Measurements from ENCODE around the gene SNX10.

SNX10 gene

DNA sequence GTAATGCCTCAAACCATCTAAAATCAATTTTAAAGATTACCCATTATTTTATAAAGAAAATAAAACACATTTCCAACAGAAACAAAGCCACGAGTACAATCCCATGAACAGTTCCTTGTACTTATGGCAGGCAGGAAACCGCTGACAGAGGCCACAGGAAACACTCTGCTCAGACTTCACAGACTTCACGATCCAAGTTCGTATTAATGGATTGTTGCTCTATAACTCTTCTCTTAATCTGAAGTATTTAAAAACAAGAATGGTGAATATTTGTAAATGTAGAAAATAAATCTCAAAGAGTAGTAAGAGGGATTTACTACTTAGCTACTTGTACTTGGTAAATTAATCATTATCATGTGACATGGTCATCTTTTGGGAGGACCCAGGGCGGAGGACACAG, 78.3 kb downstream of the SNX10 start:
- DNase-seq, result no peak

DNA sequence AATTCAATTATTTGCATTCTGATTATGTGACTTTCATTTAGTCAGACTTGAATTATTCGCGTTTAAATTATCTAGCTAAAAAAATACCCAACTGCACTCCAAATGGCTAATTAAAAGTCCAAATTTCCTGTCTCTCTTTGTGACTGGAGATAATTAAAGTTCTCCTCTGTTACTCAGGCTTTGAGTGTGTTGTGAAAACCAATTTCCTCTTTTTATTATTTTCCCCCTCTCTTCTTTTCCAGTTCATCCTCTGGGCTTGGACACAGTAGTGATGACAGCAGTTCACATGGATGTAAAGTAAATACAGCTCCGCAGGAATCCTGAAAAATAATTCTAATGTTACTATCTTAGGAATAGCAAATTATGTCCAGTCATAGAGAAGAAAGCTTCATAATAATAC, 80.6 kb downstream of the SNX10 start:
- DNase-seq, result no peak

DNA sequence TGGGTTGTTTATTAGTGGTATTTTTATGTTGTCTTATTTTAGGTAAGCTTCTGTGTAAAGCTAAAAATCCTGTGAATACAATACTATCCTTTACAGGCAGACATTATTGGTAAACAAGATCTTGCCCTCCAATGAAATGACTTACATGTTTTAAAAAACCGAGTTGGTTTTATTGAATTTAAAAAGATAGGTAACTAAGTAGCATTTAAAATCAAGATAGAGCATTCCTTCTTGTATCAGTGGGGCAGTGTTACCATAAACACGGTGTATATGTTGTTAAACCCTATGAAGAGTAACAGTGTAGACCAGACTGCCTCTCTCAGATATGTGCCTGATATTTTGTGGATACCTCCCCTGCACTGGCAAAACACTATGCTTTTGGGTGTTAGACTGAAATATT, 81.0 kb downstream of the SNX10 start:
- no peak for DNase-seq

DNA sequence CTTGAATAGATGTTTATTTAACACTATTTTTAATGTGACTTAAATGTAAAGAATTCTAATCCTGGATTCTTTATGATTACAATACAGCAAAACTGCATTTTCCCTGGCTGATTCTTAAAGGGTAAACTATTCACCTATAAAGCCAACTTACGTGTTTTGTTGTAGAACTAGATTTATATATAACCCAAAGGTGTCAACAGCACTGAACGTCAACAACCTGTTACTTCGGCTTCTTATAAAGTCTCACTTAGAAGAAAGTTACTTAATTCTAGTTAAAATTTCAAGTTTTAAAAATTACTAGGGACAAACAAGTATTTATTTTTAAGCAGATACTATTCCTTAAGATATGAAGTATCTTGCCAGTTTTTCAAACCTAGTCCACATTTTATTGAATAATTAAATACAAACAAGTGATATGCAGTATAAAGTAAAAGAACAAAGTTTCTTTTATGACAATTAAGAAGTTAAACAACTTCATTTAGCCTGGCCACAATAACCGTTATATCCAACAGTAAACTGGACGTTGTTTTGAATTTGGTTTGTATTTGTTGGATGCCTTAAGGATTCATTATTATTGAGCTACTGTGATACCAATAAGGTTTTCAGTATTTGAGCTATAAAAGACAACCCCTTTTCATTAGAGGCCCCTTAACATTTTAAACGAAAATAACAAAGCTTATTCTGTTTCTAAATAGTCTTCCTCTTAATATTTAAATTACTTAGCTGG, 83.1 kb downstream of the SNX10 start:
- no peak for DNase-seq

DNA sequence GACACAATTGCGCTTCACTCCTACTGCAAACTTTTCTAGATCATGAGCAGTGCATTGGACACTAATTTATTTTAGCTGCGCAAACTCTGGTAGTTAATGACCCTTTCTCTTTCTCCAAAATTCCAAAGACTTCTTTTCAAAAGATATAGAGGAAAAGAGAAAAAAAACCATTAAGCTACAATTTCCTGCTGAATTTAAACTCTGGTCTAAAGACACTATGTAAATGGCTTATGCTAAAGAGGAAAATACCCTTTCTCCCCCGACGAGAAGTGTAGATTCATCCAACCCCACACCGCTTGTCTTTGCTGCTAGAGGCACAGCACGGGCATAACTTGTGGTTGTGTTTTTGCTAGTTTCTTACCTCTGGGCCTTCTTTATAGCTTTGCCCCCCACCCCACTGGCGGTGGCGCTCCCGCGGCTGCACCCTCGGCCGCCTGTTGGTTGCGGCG, 84.1 kb downstream of the SNX10 start:
- no peak for DNase-seq

DNA sequence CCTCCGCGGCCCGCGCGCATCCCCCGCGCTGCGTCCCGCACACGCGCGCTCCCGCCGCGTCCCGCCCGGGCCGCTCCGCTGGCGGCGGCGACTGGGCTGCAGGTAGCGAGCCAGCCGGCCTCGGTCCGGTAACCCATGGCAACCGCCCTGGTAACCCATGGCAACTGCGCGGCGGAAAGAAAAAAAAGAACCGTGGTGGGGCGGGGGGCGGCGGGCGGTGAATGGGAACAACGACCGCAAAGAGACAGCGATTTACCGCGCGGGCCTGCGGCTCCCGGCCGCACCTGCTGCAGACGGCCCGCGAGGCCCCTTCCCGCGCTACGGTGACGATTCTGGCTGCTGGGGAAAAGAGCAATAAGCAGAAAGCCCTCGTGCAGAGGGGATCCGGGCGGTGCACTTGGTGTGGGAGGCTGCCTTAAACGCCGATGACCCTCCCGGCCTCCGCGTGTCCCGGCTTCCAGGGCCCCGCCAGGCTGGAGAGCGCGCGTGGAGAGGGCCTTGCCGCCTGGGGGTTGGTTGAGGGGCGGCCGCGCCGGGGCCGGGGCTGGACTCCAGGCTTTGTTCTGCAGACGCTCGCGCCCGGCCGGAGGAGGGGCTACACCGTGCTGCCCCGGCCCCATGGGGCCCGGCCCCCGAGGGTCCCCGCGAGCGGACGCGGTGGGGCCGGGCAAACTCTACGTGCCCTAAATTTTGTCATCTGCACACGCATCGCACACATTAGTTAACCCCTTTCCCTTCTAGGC, 84.7 kb downstream of the SNX10 start:
- no peak for DNase-seq

DNA sequence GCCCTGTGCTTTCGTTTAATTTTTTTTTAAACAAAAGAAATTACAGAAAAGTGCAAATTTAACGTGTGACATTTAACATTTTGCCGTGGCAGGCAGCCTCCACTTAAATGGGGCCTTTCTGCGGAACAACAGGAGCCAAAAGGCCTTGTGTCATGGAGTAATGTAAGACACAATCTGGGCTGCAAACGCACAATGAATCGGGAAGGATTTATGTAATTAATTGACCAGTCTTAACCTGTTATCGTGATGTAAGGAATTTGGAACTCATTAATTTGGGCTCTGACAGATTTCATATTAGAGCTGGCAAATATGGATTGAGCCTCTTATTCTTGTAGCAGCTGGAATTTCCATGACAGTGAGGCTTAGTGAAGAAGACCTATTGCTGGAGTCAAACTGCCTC, 86.4 kb downstream of the SNX10 start:
- DNase-seq, result no peak

DNA sequence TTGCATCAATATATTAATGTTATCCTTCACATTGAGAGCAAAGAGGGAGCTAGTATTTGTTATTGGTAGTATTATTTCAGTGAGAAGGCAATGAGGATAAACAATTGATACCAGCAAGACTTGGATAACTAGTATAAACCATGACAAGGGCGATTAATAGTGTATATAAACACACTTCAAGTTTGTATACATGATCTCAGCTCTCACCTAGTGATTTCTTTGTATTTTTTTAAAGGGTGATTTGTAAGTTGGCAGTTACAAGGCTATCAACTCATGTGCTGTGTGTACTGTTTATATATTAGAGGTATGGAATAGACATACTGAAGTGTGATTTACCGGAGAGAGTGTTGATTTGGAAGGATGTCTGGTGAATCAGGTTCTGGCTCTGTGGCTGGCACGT, 88.0 kb downstream of the SNX10 start:
- DNase-seq, result no peak

DNA sequence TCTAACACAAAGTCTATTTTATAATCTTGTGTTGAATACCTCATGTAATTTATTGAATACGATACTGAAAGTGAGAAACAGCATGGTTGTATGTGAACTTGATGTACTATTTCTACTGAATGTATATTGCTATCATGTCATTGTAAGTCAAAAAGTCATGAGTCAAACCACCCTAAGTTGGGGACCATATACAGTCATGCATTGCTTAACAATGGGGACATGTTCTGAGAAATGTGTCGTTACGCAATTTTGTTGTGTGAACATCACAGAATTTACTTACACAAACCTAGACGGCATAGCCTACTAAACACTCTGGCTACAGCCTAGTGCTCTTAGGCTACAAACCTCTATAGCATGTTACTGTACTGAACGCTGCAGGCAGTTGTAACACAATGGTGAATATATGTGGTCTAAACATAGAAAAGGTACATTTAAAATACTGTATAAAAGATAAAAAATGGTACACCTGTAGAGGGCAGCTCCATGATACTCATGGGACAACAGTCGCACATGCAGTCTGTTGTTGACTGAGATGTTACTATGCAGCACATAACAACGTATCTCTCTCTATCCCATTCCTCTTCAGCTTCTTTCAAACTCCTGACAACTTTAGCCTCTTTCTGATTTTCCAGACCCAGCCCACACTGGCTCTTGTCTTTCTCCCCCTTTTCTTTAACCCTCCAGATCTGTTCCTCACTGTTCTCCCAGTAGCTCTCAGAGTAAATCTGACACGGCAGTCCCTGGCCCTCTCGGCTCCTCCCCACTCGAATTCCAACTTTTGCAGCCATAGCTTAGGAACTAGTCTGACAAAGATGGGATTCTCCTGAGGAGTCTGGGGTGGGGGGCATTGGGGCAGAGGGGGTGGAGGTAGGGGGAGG, 90.1 kb downstream of the SNX10 start:
- DNase-seq, result no peak

DNA sequence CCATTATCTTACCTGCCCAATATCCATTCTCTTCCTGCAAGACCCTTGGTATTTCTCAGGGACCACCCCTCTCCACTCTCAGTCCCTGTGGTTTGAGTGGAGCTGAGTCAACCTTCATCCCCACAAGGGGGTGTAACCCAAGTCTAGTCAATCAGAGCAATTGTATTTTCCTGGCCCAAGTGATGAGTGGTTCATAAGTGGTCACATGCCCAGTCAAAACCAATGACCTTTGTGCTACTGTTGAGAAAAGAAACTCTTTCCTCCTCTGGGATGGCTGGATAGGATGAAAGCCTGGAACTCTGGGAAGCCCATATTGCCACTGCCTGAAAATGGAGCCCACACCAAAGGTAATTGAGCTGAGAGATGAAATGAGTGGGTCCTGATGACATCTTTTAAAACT, 93.6 kb downstream of the SNX10 start:
- no peak for DNase-seq

DNA sequence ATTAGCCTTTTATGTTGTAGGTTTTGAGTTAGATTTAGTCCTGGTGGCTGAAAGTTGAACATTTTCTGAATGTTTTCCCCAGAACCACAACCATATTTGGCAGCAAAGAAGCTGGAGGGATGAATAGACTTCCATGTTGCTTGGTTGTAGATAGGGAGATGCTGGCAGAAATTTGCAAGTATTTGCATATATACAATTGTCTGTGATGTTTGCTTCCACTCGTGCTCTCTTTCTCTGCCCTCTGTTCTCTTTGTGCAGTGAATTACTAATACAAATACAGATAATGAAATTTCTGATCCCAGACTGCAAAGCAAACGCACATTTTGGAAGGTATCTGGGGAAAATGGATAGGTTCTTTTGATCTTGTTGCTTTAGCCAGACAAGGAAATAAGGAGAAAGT, 96.1 kb downstream of the SNX10 start:
- no peak for DNase-seq

DNA sequence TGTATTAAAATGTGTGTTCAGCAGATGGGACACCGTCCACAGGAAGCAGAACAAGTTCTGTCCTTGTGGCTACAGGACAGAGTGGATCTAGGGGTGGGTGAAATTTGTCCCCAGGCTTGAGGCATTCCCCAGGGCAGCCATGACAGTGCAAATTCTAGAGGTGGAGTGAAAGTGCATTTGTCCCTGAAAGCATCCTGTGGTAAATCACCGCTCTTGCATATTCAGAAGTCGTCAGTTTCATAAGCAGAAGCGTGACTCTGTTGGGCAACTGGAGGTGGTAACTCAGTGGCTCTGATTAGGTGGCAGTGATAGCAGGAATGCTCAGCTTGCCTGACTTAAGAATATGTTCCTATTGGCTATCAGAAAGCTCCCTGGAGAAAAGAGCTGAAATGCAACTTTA, 96.6 kb downstream of the SNX10 start:
- DNase-seq, result no peak

DNA sequence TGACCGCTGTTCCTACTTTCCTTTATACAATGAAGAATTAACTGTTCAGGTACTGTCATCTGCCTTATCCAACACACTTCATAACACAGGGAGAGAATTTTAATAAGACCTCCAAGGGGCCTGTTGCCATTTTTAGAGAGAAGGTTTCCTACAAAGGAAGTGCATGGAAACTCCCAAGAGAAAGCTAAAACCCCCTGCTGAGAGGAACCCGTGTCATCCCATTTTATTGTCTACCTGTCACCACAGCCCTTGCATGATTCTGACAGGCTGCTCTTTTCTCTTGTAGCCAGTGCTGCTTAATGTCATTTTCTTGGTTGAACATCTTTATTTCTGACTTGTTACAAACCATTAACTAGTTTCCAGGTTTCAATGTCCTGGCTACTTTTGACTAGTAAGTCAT, 98.4 kb downstream of the SNX10 start:
- DNase-seq, result no peak

DNA sequence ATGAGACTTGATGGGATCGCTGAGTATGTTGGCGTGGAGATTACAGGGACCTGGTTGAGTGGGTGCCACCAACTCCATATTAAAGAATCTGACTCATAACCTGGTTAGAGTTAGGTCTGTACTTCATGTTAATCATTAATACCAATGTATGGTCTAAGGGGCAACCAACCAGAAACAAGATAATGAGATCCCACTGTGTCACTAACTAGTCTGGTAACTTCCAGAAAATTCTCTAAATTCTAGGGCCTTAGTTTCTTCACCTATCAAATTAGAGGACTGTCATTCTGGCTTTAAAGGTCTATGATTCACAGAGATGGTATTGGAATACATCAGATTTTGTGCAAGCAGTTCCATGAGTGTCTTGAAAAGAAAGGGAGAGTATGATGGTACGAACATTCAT, 102.2 kb downstream of the SNX10 start:
- no peak for DNase-seq

DNA sequence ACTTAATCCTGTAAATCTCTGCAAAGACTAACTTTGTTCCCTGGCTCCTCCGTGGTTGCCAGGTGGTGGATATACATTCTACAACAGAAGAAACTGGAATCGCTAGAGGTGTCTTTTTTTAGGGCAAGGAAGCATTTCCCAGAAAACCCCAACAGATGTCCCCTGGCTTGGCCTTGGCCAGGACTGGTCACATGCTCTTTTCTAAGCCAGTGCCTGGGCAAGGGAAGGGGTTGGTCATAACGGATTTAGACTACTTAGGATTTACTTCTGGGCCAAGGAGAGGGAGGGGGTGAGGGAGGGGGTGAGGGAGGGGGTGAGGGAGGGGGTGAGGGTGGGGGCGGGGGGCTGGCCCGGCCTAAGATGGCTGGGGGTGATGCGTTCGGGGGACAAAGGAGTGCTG, 105.7 kb downstream of the SNX10 start:
- DNase-seq, result no peak

DNA sequence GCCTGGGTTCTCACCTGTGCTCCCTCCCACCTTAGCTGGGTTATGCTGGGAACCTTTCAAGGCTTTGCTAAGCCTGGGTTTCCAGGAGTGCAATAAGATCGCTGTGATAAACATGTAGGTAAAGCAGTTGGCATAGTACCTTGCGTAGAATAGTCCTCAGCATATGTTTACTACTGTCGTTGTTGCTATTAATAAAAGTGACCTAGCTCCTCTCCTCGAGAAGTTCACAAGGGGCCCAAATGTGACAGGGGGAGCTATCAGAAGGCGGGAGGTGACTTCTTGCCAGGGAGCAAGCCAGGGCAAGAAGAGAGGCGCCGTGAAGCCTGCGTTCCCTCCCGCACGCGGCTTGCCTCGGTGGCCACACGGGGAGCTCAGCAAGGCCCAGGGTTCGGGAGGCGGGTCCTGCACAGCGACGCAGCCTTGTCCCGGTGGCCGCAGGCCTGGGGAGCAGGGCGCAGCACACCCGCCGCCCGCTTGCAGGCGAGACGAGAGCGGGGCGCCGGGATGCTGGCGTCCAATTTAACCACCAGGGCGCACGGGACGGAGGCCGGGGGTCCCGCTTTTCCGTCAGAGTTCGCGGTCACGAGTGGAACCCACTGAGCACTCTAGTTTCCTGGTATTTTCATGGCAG, 106.2 kb downstream of the SNX10 start:
- no peak for DNase-seq

DNA sequence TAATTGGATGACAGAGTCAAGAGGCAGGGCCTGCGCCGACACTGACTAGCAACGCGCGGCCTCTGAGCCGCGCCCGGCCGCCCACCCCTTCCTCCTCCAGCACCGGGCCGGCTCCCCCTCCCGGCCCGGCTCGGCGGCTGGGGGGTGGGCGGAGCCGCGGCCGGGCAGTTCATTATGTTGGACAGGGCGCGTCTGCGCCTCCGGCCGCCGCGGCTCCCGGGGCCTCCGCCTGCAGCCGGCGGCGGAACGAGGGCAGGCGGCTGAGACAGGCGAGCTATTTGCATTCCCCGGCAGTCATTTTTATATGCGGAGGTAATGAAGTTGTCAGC, 106.7 kb downstream of the SNX10 start:
- peak; percentile 38 for DNase-seq

DNA sequence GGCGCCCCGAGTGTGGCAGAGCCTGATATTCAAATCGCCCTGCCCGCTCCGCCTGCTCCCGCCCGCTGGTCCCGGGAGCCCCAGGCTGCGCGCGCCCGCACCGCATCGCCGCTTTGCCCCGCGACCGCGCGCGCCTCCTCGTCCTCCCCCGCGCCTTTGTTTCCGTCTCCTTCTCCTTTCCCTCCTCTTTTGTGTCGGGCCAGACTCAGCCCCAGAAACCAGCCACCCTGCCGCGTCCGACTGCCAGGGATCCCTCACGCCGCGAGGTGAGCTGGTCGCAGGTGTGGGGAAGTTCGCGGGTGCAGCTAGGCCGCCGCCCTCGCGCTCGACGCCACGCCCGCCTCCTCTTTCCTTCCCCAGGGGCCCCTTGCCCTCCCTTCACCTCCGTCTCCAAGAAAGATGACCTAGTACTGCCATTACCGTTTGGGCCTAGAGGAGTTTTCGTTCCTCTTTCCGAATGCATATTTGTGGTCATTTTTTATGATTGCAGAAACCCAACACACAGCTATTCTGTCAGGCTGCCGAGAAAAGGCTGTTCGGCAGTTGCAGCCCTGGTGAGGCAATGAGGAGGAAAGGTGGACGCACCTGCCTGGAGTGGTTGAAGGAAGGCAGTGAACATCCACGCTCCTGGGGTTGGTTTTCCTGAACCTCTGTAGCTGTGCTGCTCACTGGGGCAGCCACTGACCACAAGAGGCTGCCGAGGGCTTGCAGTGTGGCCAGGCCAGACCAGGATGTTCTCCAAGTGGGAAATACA, 107.3 kb downstream of the SNX10 start:
- peak; percentile 42 for DNase-seq

DNA sequence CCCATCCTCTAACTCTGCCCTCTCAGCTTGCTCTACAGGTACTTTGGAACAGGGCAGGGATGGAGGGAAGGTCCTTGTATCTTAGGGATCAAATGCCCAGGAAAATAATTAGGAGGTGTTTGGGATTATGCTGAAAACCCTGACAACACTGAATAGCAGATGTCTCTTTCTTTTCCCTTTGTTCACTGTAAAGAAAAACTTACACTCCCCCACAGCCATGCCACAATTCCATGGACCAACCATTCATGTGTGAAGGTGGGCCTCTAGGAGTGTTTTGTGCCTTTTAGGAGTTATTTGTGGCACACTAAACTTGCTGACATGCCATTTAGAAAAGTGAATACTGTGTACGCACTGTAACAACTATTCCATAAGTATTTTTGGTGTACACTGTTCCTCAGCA, 108.1 kb downstream of the SNX10 start:
- DNase-seq, result no peak

DNA sequence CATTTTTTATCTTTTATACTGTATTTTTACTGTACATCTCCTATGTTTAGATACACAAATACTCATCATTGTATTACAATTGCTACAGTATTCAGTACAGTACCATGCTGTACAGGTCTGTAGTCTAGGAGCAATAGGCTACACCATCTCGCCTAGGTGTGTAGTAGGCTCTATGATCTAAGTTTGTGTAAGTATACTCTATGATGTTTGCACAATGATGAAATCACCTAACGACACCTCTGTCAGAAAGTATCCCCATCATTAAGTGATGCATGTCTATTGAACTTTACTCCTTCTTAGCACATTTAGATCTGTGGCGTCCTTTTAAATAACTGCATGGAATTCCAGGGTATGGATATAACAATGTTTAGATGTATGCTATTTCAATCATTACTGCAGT, 112.0 kb downstream of the SNX10 start:
- no peak for DNase-seq

DNA sequence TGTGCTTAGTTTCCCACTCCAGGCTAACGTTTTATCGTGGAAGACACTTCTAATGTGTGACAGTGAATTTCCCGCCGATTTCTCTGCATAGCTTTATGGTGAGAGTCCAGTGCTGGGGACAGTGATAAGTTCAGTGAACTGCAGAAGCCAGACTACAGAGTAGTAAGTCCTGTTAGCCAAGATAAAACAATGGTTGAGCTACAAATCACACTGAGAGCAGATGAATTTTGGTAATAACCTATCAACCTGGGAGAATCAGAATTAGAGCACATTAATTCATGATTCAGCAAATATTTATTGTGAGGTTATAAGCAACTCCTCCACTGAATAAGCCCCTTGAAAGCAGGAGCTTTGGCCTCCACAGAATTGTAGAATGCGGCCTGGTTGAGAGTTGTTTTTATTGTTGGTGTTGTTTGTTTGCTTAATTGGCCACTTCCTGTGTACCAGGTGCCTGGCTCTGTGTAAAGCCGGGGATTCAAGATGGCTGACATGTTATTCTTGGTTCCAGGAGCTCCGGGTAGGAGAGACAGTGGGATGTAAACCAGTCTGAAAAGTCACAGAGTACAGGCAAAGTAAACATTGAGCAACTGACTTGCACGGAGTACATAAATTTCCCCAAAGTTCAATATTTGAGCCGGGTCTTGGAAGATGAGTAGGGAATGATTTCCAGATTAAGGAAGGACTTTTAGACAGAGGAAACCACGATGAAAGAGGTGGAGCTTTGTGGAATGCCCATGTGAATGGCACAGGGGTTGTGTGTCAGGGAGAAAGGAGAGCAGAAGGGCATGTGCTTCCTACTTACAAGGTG, 112.7 kb downstream of the SNX10 start:
- DNase-seq, result no peak

DNA sequence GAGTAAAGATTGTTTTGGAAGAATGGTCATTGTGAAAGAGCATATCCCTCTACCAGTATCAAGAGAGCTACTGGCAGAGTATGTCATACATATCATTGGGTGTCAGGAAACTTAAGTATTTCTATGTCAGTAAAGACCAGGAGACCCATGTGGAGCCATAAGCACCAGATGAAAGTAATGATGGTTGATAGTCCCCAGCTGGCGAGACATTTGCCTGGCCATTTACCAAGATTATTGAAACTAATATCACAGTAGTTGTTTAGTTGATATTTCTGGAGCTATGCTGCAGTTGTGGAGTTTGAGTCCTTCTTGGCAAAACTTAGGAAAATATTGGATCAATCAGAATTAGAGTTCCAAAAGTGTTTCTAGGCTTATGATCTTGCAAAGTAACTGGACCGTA, 114.8 kb downstream of the SNX10 start:
- DNase-seq, result no peak

Data from fibroblast of skin of right biceps (primary cell).